HEK293 (cell line): ENCODE results near the gene PPT2.

Source experiments
- ZNF138 ChIP-seq: fragments of 450-650 bp; formaldehyde crosslinking; IDR thresholded peaks from 2 replicates; pipeline ENCODE4 v1.5.1; 2016; ENCODE audit warnings: missing biosample characterization, missing genetic modification characterization, borderline replicate concordance
- ZNF239 ChIP-seq: fragments of 450-650 bp; formaldehyde crosslinking; IDR thresholded peaks from 2 replicates; pipeline ENCODE4 v1.5.1; 2016; ENCODE audit warnings: missing biosample characterization, missing genetic modification characterization
- ZNF266 ChIP-seq: fragments of 450-650 bp; formaldehyde crosslinking; IDR thresholded peaks from 2 replicates; pipeline ENCODE4 v1.5.1; 2016; ENCODE audit warnings: missing biosample characterization, missing genetic modification characterization, low read depth
- ZNF274 ChIP-seq, 2 experiments: fragments of 200-500 bp in 1 of 2; fragments of 450-650 bp in 1 of 2; sonication (Bioruptor generic) in 1 of 2; formaldehyde crosslinking in 1 of 2; IDR thresholded peaks; 2 replicates each; pipeline versions ENCODE4 v1.5.1 to v1.6.1; 2014 to 2016; ENCODE audit warnings: borderline replicate concordance in 1 of 2, inconsistent platforms in 1 of 2, low read length in 1 of 2, missing biosample characterization in 1 of 2, missing genetic modification characterization in 1 of 2
- ZNF677 ChIP-seq: fragments of 450-650 bp; IDR thresholded peaks from 2 replicates; pipeline ENCODE4 v1.5.0; 2018; ENCODE audit warnings: missing biosample characterization, mild to moderate bottlenecking, missing genetic modification characterization, moderate library complexity
- TF ChIP-seq, protein P1 (sequence below): fragments of 450-650 bp; formaldehyde crosslinking; IDR thresholded peaks from 2 replicates; pipeline ENCODE4 v1.5.1; 2016; ENCODE audit warnings: missing biosample characterization, missing genetic modification characterization
- TF ChIP-seq, protein P2 (sequence below): fragments of 450-650 bp; formaldehyde crosslinking; conservative IDR thresholded peaks from 2 replicates; pipeline ENCODE4 v1.5.1; 2016; ENCODE audit warnings: low read depth, missing biosample characterization, missing genetic modification characterization

DNA sequence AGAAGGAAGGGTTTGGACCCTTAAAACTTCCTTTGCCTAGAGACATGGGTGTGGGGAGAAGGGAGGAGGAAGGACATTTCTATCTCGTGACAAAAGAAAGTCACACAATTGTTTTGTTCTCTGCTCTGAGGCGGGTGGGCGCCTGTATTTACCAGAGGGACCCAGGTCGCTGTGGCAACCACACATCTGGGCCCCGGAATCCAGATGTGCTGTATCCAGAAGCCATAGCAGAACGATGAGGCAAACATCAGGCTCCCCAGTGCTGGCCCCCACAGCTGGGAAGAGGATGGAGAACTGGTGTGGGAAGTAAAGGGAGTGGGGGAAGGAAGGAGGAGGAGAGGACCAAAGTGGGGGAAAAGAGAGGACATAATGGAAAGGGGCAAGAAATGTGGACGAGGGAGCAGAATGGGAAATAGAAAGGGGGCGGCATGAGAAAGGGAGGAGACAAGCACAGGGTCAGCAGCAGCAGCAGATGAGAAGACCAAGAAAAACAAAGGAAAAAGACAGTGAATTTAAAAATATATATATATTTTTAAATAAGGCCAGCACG lies 41.4 kb upstream of the PPT2 start:
- no peak for TF ChIP-seq ZNF677 (tag by site-specific recombination)
- TF ChIP-seq, protein P1, sequence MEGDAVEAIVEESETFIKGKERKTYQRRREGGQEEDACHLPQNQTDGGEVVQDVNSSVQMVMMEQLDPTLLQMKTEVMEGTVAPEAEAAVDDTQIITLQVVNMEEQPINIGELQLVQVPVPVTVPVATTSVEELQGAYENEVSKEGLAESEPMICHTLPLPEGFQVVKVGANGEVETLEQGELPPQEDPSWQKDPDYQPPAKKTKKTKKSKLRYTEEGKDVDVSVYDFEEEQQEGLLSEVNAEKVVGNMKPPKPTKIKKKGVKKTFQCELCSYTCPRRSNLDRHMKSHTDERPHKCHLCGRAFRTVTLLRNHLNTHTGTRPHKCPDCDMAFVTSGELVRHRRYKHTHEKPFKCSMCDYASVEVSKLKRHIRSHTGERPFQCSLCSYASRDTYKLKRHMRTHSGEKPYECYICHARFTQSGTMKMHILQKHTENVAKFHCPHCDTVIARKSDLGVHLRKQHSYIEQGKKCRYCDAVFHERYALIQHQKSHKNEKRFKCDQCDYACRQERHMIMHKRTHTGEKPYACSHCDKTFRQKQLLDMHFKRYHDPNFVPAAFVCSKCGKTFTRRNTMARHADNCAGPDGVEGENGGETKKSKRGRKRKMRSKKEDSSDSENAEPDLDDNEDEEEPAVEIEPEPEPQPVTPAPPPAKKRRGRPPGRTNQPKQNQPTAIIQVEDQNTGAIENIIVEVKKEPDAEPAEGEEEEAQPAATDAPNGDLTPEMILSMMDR (tag by site-specific recombination), result no peak
- no peak for TF ChIP-seq ZNF239 (tag by site-specific recombination)
- no peak for TF ChIP-seq ZNF274 (IDR thresholded peaks at IDR 0.05; ENCODE audit: low read length)
- no peak for TF ChIP-seq ZNF274 (tag by site-specific recombination; IDR thresholded peaks at IDR 0.05; ENCODE audit: borderline replicate concordance)
- TF ChIP-seq ZNF138 (tag by site-specific recombination), result no peak
- TF ChIP-seq, protein P2, sequence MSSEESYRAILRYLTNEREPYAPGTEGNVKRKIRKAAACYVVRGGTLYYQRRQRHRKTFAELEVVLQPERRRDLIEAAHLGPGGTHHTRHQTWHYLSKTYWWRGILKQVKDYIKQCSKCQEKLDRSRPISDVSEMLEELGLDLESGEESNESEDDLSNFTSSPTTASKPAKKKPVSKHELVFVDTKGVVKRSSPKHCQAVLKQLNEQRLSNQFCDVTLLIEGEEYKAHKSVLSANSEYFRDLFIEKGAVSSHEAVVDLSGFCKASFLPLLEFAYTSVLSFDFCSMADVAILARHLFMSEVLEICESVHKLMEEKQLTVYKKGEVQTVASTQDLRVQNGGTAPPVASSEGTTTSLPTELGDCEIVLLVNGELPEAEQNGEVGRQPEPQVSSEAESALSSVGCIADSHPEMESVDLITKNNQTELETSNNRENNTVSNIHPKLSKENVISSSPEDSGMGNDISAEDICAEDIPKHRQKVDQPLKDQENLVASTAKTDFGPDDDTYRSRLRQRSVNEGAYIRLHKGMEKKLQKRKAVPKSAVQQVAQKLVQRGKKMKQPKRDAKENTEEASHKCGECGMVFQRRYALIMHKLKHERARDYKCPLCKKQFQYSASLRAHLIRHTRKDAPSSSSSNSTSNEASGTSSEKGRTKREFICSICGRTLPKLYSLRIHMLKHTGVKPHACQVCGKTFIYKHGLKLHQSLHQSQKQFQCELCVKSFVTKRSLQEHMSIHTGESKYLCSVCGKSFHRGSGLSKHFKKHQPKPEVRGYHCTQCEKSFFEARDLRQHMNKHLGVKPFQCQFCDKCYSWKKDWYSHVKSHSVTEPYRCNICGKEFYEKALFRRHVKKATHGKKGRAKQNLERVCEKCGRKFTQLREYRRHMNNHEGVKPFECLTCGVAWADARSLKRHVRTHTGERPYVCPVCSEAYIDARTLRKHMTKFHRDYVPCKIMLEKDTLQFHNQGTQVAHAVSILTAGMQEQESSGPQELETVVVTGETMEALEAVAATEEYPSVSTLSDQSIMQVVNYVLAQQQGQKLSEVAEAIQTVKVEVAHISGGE (tag by site-specific recombination), result no peak
- TF ChIP-seq ZNF266, result no peak
